ENCODE data around the gene TUSC2. TPM values are rescaled to one million over a fixed set of nuclear protein-coding genes. Genes with fewer than 3 reads are reported as not detected.
"Not testable (repeated sequence)": the region's sequence is repeated elsewhere in the genome, so short reads cannot be mapped to it uniquely, and the experiment has no call there.

TUSC2 gene
- total RNA-seq, 1 donor from 2014 or later = 16.7 TPM

DNA sequence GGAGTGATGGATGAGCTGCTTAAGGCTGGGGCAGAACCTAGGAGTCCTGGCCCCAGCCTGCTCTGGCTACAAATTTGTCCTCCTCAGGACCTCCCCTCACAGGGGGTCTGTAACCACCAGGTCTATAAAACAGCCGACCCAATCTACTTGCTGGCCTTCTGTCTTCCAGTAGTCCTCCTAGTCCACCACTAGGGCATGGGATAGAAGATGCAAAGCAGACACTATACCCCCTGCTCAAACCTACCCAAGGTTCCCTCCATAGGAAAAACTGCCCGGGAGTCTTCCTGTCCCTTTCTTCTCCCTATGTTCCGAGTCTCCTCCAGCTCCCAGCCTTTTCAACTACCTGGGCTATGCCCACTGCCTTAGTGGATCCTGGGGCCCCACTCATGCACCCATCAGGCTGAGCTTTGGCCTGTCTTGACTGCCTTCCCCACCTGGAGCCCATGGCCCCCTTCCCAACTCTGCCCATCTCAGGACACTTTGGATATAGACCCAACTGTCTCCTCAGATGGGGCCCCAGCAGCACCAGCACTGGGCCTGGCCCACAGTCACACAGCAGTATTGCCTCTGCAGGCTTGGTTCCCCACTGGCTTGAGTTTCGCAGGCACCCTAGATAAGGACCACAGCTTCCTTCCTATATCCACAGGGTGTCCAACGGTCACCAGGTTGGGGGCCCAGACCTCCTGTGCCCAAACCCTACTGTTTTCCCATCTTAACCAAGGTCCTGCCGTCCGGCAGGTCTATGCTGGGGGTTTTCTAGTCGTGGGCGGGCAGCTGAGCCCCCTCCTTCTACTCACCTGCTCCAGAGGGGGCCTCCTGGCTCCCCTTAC is 29.9 kb downstream of the TUSC2 start:
- DNase-seq (ENCODE audit: low spot score in 2 of 2) = no peak
- no peak for FAIRE-seq

- DNase-seq (ENCODE audit: low spot score in 2 of 2) (no peak), FAIRE-seq (no peak)
Observed at GRCh38 chr3:50297384-50297775, 30.6 kb downstream of the TUSC2 start.

GRCh38 chr3:50296721-50297383 is 31.2 kb downstream of the TUSC2 start:
- no peak for DNase-seq (ENCODE audit: low spot score in 2 of 2)
- no peak for FAIRE-seq

GRCh38 chr3:50295553-50296431 is 32.2 kb downstream of the TUSC2 start:
- no peak for FAIRE-seq
- no peak for DNase-seq (ENCODE audit: low spot score in 2 of 2)

GRCh38 chr3:50294492-50295403 is 33.3 kb downstream of the TUSC2 start:
- no peak for FAIRE-seq
- no peak for DNase-seq (ENCODE audit: low spot score in 2 of 2)

DNA sequence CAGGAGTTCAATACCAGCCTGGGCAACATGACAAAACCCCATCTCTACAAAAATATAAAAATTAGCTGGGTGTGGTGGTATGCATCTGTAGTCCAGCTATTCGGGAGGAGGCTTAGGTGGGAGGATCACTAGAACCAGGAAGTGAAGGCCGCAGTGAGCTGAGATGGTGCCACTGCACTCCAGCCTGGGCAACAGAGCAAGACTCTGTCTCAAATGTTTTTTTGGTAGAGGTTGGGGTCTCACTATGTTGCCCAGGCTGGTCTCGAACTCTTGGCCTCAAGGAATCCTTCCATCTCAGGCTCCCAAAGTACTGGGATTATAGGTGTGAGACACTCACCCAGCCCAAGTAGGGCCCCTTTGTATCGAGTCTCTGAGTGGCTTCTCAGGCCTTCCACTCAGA is 33.9 kb downstream of the TUSC2 start:
- no peak for FAIRE-seq

GRCh38 chr3:50293079-50293801 is 34.8 kb downstream of the TUSC2 start:
- DNase-seq (ENCODE audit: low spot score in 2 of 2) (no peak), FAIRE-seq (no peak)

More for the DNA sequence above, 33.9 kb downstream of the TUSC2 start:
- no peak for DNase-seq (ENCODE audit: low spot score in 2 of 2)

GRCh38 chr3:50292159-50293078 is 35.6 kb downstream of the TUSC2 start, which contains the start of gene IFRD2:
Gene IFRD2 (minus strand): TSS chr3:50292429. CDS start chr3:50292274, 155 bp downstream.
- peak; percentile 43 for FAIRE-seq
- DNase-seq (ENCODE audit: low spot score in 2 of 2) = peak; percentile 96 to 97

GRCh38 chr3:50290161-50290641 is 37.8 kb downstream of the TUSC2 start:
- DNase-seq (ENCODE audit: low spot score in 2 of 2) (no peak), FAIRE-seq (no peak)

- no peak for FAIRE-seq
- no peak for DNase-seq (ENCODE audit: low spot score in 2 of 2)
Observed at GRCh38 chr3:50289130-50289529, 38.9 kb downstream of the TUSC2 start.

DNA sequence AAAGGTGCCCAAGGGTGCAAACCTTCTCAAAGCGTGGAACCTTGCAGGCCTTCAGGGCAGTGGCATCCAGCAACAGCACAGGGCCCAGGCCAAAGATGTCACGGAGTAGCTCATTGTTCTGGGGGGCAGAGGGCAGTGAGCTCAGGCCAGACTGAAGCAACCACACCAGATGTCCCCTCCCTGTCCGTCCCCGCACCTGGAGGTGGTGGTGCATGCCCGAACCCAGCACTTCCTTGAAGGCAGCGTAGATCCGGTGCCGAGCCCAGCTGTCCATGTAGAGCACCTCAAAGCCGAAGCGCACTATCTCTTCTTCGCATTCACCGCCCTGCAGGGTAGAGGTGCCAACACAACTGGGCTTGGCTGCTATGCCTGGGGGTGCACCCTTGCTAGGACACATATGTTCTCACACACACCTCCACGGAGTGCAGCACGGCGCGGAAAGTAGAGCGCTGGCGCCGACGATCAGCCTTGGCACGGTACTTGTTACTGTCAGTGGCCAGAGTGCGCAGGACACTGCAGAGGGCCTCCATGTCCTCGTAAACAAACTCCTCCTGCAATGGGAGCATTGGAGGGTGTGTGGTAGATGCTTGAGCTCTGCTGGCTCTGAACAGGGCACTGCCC is 39.5 kb downstream of the TUSC2 start:
- FAIRE-seq (no peak), DNase-seq (ENCODE audit: low spot score in 2 of 2) (no peak)

DNA sequence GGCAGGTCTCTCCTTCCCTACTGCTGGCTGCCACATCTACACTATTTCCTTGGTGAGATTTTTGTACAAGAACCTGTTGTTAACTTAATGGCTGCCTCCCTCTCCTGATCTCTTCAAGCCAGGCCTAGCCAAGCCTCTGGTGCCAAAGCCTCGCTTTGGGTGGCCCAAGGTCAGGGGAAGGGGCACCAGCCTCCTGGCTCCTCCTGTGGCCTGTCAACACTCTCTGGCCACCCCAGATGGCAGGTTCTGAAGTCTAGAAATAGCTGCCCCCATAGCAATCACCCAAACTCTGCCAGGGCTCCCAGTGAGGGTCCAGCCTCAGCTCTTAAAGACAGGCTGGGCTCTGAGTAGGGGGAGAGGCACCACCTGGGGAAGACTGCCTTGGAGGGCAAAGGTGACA is 40.8 kb downstream of the TUSC2 start:
- no peak for FAIRE-seq
- DNase-seq (ENCODE audit: low spot score in 2 of 2) = no peak

DNA sequence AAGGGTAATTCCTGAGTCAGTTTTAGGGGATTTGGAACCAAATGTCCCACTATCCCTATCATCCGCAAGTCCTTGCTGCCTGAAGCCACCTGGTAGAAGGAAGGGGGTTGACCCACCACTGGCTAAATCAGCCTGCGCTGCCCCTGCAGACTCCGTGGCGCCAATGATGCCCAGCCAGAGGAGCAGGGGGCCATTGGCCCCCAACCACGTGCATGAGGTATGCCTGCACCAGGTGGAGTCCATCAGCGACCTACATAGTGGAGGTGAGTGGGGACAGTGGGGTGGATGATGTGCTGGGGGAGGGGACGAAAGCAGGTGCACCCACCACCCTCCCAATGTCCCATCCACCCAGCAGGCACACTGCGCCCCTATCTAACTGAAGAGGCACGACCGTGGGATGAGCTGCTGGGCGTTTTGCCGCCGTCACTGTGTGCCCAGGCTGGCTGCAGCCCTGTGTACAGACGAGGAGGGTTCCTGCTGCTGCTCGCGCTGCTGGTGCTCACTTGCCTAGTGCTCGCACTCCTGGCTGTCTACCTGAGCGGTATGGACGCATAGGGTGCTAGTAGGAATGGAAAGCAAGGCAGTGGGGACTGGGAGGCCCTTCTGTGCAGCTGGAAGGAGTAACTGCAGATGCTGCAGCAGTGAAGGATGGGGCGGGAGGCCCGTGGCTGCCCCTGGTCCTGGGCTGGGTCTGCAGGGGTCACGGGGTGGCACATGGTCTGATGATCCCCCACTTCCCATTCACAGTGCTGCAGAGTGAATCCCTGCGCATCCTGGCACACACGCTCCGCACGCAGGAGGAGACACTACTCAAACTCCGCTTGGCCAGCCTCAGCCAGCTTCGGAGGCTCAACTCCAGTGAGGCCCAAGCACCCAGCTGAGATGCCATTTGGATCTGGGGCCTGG is 41.4 kb downstream of the TUSC2 start:
- DNase-seq (ENCODE audit: low spot score in 2 of 2) (no peak), FAIRE-seq (no peak)

GRCh38 chr3:50284121-50284520 is 43.9 kb downstream of the TUSC2 start:
- DNase-seq (ENCODE audit: low spot score in 2 of 2); FAIRE-seq: not testable (repeated sequence)

- FAIRE-seq = no peak
- DNase-seq (ENCODE audit: low spot score in 2 of 2) = no peak
Observed at GRCh38 chr3:50279255-50280016, 48.6 kb downstream of the TUSC2 start.

DNA sequence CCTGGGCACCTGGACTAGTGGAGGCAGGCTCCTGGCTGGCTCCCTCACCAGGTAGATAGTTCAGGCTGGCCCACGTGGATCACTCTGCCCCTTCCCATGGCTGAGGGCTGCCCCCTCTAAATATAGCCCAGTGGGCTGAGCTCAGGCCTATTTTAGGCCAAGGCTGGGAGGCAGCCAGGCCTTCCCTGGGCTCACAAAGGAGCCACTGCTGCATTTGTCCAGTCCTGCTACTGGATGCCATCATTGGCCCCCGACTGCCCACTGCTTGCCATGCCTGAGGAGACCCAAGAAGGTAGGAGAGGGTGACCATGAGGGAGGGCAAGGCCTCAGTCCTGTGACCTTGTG is 49.2 kb downstream of the TUSC2 start, which contains the start of gene LSMEM2:
Gene LSMEM2, plus strand, starts transcription at position 208 of the 345 bp plus-strand sequence. Its CDS starts 27 bp downstream, at position 235.
- no peak for FAIRE-seq
- DNase-seq (ENCODE audit: low spot score in 2 of 2) = peak in 1 of 2 donors; percentile 47

Measured in frontal cortex (tissue), 4 donors.